ENCODE results near the gene SLC13A4.
A peak's percentile ranks its signal among the peaks of the same experiment; 100 is the strongest.
"Not testable (repeated sequence)": the region's sequence is repeated elsewhere in the genome, so short reads cannot be mapped to it uniquely, and the experiment has no call there.

Gene SLC13A4

DNA sequence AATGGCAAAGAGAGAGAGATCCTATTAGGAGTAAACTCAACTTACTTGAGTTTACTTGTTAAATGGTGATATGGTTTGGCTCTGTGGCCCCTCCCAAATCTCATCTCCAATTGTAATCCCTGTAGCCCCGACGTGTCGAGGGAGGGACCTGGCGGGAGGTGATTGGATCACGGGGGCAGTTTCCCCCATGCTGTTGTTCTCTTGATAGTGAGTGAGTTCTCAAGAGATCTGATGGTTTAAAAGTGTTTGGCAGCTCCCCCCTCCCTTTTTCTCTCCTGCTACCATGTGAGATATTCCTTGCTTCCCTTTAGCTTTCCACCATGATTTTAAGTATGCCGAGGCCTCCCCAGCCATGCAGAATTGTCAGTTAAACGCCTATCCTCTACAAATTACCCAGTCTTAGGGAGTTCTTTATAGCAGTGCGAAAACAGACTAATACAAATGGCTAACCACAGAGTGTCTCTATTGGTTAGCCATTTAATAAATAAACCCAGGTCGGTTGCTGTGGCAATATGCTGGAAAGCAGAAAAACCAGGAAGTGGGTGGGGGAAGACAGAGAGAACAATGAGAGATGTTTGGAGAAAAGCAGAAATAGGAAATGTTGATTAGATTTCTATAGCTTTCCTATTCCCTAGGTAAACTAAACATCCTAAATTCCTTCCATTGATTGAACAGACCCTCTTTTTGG, 68.7 kb downstream of the SLC13A4 start:
- no peak for DNase-seq

DNA sequence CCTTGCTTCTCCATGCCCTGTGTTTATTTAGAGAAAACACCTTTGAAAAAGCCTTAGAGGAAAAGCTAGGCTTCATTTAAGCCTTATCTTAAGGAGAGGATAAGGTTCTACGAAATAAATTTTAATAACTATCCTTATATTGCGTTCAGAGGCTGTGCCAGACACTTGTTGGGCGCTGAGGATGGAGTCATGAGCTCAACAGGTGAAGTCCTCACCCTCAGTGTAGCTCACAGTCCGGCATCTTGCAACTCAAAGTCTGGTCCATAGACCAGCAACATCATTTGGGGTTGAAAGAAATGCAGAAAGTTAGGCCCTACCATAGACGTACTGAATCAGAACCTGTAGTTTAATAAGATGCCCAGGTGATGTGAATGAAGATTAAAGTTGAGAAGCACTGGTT, 69.4 kb downstream of the SLC13A4 start:
- no peak for DNase-seq

DNA sequence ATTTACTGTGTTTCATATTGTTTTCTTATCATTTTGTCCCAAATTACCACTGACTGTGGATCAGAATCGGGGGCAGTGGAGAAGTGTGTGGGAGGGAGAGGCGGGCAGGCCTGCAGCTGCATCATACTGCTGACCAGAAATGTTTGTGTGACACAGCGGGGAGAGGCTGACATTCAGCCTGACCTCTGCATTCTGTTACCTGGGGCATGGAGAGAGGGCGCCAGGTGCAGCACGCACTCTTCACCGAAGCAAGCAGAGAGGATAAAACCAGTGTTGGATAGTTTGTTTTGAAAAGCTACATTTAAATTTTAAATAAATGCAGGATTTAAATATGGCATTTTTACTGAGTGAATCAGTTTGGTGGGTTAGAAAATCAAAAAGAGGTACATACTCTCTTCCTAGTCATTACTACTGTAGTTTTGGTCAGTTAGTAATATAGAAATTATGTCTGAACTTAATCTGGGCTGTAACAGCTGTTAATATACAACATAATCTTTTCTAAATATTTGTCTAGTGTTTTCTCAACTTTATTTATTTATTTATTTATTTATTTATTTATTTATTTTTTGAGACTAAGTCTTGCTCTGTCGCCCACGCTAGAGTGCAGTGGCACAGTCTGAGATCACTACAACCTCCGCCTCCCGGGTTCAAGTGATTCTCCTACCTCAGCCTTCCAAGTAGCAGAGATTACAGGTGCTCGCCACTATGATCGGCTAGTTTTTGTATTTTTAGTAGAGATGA, 74.5 kb downstream of the SLC13A4 start:
- DNase-seq, result no peak

DNA sequence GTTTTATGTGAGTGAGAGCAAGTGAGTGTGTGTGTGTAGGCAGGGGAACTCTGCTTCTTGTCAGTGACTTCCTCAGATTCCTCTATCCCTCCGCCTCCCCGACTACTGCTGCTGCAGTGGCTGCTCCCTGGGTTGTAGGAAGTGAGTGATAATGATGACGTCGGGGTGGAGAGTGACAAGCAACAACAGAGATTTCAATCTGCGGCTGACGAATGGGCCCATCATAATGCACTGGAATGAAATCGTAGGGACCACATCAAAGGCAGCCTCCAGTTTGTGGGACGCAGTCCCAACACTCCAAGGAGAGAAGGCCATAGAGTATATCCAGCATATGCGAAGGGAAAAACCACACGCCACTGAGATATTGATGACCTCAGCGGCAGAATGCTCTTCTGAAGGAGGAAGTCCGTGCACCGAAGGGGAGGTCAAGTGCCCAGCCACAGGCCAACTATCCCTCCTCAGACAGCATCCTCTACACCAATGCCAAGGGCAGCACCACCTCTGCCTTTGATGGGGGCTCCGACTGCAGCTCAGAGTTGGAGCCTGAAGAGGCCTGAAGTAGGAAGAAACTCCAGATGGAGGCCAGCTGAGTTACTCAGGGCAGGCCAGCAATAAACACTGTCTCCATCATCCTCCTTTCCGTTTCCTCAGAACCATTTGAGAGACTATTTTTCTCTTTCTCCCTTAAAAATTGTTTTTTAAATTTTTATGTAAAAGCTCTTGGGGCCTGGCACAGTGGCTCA, 77.0 kb downstream of the SLC13A4 start:
- no peak for DNase-seq

DNA sequence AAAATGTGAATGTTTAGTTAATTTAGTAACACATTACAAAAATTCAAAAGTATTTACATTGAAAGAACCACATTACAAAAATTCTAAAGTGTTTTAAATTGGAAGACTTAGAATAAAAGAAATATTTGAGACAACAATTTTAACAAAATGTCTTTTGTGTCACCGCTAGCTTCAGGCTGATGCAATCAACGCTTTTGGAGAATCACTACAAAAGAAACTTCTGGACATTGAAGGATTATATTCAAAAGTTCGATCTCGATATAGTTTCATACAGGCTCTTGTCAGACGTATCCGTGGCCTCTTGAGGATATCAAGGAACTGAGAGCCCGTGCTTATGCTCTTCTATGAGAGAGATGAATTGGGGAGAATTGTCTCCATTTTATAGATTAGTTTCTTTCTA, 79.8 kb downstream of the SLC13A4 start:
- DNase-seq, result no peak

DNA sequence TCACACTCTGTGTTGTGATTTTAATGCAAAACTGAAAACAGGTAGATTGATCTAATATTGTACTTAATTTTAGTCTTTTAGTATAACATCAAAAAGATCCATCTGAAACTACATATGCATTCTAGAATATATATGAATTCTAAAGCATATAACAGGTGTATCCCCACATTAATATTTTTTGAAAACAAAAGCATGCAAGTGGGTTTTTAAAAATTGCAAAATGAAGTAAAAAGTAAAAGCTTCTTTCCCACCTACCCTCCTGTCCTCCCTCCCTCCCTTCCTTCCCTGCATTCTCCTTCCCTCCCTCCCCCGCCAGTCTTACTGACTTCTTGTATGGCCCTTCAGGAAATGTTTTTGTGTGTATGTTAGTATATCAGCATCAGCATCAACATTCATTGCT, 80.2 kb downstream of the SLC13A4 start:
- DNase-seq, result no peak

DNA sequence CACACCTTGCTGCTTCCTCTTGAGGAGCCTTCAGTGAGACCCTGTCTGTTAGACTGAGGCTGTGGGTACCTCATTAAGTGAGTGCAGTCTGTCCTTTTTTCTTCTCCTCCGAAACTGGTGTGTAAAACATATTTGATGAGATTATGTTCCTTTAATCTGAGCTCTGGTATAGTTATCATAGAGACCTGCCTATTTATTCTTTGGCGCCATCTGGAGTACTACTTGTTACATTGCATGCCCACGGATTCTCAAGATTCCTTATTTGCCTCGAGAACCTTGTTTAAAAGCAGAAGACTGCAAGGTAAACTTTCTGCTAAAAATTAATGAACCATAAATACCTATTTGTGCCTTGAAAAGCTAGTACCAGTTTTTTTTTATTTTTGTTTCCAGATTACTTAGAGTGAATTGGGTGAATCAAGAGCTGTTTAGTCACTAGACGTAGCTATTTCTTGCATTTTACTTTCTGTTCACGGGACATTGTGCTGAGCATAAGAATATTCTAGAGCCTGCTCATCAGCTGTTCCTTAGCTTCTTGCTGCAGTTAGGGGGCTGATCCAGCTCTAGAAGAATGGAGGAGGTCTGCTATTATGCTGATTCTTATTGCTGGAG, 82.6 kb downstream of the SLC13A4 start:
- DNase-seq, result peak; percentile 13

DNA sequence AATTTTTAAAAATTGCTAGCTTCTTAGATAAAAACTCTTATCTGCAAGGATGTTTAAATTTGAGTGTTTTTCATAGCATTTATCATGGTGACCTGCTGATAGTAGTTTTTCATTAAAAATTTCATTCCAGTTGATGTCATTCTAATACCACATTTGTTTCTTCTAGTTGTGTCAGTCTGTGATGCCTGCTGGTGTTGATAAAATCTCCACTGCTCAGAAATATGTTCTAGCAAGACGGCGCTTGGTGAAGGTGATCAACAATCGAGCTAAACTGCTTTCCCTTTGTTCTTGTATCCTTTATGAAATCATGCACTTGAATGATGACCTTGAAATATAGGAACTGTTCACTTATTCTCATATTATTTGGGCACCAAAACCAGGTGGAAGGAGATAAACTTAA, 83.3 kb downstream of the SLC13A4 start:
- DNase-seq, result no peak

DNA sequence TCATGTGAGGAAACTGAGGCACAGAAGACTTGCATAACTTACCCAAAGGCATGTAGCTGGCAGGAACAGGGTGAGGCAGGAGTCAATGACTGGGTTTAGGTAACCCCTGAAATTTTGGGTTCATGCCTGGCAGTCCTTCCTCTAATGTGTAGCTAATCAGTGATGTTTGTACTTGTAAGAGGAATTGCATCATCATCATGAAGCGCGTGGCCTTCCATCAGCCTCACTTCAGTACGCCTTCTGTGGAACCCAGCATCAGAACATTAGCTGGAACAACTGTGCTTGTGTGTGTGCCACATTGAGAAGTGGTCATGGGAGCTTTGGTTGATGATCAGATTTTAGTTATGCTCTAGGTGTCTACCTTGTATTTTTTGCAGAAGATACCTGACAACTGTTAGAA, 83.8 kb downstream of the SLC13A4 start:
- no peak for DNase-seq

DNA sequence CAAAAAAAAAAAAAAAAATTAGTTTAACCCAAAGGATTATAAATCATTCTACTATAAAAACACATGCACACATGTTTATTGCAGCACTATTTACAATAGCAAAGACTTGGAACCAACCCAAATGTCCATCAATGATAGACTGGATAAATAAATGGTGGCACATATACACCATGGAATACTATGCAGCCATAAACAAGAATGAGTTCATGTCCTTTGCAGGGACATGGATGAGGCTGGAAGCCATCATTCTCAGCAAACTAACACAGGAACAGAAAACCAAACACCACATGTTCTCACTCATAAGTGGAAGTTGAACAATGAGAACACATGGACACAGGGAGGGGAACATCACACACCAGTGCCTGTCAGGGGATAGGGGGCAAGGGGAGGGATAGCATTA, 88.3 kb downstream of the SLC13A4 start:
- not testable (repeated sequence) for DNase-seq

DNA sequence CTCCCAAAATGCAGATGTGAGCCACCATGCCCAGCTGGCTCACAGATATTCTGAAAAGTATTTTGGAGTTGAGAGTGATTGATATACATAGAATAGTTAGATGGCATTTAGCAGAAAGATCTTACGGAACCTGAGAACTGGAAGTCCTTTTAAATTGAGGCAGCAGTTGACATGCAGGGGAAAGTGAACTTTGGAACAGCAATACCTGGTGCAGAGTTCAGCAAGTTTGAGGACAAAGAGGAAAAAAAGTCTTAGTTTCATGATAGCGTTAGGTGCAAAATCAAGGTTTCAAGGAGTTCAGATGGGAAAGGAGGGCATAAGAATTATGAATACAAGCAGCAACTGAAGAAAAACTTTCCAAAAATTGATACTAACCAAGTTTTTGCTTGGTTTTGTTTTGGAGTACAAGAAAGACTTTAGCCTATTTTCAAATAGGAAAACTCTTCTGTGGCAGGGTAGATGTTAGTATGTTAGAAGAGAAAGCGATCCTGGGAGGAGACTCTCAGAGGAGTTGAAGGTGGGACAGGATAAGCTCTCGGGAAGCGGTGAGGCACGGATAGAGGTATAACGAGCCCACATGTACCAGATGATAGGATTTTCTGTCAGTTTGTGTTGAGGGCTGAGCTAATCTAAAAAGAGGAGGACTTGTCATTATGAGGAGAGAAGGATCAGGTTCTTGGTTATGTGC, 93.7 kb downstream of the SLC13A4 start:
- no peak for DNase-seq

All from NCI-H526 treated with DMSO at 0.1 percent for 48 hours (cell line).